Stimulated activated CD4-positive, alpha-beta T cell treated with anti-CD3 and anti-CD28 coated beads, Interleukin-4, amount 100 ng/mL, for 48 hours (primary cell): ENCODE results near the gene CTBP1.
"Not testable (repeated sequence)": the region's sequence is repeated elsewhere in the genome, so short reads cannot be mapped to it uniquely, and the experiment has no call there.

Experiments used
- DNase-seq, 2 donors: peaks; one replicate each; pipeline ENCODE4 v3.0.0-alpha.2; 2020; ENCODE audit warnings: low read depth in 2 of 2

Gene CTBP1

DNA sequence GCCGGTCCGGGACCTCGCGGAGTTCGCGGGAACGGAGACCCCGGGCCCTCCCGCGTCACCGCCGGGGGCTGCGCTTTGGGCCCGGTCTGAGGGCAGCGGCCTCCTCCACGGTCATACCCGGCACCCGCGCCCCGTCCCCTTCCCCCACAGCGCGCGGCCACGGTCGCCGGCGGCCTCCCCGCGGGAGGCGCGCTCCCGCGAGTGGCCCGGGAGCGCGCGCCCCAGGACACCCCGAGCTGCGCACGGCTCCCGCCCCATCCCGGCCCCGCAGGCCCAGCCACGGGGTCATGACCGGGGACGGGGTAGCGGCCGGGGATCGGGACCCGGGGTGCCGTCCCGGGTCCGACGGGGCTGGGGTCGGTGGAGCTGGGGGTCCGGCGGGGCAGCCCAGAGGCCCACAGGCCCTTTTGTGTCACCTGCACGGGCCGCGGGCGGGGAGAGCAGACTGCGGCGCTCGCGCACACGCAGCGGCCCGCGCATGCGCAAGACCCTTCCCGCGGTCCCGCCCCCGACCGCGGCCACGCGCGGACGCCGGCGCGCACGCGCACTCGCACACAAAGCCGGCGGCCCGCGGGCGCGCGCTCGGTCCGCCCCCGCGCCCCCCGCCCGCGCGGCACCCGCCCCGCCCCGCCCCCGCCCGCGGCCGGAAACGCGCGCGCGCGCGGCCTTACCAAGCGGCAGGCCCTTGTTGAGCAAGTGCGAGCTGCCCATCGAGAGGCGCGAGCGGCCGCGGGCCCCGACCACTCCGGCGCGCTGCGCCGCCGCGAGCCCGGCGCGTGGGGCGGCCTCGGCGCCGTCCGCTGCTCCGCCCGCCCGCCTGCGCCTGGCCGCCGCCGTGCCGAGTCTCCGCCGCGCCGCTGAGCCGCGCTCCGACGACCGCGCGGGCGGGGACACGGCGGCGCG is at the start of gene CTBP1:
TSS of gene CTBP1 (minus strand) at position 886 of the 903 bp plus-strand sequence. CDS start 7,799 bp downstream, outside the sequence.
- DNase-seq: peak; percentile 66 to 74

DNA sequence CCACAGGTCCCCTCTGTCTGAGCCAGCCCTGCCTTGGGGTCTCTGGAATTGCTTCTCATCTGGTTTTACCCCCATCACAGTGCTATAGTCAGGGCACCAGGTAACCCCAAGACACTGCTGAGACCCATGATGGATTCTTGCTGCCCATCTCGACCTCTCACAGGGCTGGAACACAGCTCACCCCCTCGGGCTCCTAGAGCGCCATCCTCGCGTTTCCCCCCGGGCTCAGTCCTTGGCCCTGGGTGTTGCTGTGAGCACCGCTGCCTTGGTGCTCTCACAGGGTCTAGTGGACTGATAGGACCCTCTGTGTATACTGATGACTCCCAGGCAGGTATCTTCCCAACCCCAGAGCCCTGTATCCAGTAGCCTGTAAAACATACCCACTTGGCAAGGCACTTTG is 49.5 kb upstream of the CTBP1 start:
- no peak for DNase-seq

DNA sequence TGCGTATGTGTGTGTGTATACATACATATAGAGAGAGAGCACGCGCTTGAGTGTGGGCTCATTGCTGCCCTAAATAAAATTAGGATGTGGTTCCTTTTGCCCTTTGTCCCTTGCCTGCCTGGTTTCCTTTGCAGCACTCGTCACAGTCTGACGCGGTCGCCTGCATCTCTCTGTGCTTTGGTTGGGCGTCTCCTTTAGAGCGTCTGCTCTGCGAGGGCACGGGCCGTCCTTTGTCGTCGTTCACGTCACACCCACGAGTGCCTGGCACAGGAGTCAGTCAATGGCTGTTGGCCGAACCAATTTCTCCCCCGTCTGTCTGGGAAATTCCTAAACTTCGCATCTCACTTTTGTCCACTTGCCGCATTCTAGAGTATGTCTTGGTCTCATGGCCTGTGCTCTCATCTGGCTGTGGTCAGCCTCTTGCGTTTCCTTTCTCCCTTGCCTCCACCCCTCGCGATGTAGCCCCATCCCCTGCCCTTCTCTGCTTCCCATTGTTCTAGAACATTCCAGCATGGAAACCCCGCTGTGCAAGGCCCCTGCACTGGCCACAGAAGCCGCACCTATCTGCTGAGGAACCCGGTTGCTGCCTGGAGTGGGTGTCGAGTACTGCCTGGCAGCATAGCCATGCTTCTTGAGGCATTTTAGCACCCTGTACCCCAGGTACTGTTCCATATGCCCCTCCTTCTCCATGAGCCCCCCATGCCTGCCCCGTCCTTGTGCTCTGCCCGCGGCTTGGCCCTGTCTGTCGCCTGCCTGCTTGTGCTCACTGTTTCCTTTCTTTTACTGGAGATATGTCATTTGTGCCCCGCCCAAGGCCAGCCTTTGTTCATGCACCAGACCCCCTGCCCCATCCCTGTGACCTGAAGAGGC is 48.8 kb upstream of the CTBP1 start:
- DNase-seq: no peak

DNA sequence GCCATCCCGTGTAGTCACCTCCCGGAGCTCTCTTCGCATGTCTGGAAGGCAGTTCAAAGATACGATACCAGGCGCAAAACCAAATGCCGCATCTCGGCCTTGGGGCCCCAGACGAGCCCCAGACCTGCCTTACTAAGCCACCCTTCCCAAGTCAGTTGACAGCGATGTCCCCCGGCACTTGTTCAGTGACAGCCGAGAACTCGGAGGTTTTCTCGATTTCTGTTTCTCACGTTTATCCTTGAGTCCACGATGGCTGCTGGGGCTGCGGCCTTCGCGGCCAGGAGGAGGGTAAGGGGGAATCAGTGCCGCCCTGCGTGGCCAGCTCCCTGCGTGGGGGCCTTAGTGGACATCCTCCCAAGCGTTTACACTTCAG is 48.1 kb upstream of the CTBP1 start:
- no peak for DNase-seq

DNA sequence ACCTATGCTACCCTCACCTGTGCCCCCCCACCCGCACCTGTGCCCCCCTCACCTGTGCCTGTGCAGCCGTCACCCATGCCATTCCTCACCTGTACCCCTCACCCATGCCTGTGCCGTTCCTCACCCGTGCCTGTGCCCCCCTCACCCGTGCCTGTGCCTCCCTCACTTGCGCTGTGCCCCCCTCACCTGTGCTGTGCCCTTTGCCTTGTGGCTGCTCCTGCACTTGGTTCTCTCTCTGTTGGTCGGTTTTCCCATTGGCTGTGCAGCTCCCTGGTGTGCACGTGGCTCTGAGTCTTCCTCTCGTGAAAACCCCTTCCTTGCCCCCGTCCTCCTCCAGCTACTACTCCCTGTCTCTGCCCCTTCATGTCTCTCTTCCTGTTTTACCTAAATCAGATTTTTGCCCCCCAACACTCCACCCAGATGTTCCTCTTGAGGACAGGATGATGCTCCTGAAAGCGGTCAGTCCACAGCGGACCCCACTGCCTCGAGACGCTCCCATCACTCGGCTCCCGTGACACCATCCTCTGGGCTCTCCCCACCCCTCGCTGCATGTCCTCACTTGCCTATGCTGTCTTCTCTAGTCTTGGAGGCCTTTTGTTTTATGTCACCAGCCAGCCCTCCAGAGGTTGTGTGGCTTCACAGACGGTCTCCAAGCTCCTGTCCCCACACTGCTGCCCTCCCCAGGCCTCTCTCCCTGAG is 47.5 kb upstream of the CTBP1 start:
- no peak for DNase-seq

DNA sequence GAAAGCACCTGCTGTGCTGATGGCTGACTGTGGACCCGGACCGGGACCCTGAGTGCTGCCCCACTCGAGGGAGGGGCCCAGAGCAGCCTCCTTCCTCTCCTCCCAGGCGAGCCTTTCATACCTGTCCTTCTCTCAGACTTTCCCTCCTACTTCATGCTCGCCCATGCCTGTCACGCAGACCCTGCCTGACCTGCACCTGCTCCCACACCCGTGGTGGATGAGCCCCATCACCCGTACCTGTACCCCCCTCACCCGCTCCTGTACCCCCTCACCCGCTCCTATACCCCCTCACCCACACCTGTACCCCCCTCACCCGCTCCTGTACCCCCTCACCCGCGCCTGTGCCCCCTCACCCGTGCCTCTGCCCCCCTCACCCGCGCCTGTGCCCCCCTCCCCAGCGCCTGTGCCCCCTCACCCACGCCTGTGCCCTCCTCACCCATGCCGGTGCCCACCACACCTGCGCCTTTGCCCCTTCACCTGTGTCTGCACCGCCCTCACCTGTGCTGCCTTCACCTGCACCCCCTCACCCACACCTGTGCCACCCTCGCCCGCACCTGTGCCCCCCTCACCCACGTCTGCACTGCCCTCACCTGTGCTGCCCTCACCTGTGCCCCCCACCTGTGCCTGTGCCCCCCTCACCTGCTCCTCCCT is 46.6 kb upstream of the CTBP1 start:
- DNase-seq: no peak

DNA sequence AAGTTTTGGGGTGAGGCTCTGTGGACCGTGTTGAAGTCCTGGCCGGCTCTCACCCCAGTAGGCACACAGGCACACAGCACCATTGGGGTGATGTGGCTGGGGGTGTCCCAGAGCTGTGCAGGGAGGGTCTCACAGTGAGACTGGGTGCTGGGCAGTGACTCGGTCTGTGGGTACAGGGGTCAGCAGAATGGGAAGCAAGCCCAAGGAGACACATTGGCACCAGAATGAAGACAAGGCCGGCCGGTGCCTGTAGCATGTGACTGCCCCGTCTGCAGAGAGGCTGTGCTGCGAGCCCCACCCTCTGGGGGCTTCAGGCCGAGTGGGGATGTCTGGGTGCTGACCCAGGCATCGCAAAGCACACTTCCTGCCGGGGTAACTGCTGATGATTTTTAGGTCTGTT is 46.0 kb upstream of the CTBP1 start:
- no peak for DNase-seq

DNA sequence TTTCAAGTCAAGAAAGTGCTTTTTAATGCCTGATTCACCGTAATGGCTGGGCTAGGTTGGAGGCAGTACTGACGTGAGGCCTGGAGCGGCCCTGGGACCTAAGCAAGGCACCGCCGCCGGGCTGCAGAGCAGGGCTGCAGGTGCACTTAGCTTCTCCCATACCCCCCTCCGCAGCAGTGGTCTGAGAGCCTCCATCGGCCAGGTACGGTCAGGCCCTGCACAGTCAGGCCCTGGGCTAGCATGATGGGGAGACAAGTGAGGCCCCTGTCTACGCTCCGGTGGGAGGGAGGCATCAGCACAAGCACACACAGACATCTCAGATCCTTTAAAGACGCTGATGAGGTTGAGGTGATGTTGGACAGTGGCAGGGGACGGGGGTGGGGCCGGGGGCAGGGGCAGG is 45.5 kb upstream of the CTBP1 start:
- no peak for DNase-seq

DNA sequence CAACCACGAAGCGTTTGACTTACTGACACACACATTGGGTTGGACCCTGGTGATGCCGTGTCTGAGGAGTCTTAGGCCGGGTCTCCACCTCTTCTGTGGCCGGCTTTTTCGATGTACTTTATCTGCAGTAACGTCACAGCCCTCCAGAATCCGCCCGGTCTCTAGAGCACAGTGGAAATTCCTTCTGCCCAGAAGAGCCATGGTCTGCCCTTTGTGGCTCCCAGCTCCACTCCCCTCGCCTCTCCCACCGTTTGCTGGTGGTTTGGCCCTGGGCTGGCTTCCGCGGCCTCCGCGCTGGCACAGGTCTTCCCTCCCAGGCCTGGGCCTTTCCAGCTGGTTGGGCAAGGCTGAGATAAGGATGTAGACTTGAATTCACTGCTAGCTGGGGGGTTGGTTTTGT is 45.1 kb upstream of the CTBP1 start:
- no peak for DNase-seq

DNA sequence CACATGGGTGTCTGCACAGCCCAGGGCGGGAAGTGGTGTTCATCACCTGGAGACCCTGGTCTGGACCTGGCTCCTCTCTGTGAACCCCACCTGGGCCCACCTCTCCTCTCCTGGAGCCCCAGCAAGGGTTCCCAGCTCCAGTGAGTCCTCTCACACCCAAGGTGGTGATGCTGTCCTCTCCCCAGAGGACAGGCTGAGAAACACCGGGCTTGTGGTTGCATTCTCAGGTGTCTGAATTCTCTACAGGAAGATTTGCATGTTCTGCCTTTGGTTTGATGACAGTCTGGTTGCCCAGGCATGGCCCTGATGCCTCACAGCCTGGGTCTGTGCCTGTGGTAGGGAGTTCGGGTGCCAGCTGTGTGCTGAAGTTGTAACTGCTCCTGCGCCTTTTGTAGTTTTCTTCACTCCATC is 44.6 kb upstream of the CTBP1 start:
- no peak for DNase-seq

DNA sequence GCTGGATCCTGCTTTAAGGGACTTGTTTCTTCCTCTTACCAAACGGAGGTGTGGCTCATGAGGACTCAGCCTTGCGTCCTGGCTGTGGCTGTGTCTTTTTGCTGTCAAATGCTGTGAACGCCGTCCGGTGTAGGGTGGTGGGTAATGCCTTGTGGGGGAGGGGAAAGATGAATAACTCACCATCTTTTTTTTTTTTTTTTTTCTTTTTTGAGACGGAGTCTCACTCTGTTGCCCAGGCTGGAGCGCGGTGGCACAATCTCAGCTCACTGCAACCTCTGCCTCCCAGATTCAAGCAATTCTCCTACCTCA is 43.7 kb upstream of the CTBP1 start:
- DNase-seq: not testable (repeated sequence)

DNA sequence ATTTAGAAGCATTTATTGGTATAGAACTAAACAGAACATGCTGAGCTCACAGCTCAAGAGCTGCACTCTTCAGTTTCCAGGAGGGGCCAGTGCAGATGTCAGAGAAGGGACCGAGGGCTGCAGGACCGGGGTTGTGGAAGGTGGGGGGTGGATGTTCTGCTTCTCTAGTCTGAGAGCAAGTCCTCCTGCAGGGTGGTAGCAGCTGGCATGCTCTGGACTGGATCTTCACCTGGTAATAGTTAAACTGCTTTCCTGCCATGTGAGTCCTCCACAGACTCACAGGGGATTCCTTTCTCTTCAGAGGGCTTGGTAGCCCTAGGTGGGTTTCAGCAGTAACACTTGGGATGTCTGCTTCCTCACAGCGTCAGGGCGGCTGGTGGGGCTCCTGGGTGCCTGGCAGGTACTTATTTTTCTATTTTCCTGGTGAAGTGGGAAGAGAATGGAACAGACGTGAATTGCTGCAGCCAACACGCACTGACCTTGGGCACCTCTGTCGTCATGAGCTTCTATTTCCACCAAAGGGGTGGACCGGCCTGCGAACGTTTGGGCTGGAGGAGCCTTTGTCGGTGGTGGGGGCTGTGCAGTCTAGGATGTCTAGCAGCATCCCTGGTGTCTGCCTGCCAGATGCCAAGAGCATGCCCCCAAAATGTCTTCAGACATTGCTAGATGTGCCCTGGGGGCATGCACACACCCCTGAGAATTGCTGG is 43.2 kb upstream of the CTBP1 start:
- no peak for DNase-seq

DNA sequence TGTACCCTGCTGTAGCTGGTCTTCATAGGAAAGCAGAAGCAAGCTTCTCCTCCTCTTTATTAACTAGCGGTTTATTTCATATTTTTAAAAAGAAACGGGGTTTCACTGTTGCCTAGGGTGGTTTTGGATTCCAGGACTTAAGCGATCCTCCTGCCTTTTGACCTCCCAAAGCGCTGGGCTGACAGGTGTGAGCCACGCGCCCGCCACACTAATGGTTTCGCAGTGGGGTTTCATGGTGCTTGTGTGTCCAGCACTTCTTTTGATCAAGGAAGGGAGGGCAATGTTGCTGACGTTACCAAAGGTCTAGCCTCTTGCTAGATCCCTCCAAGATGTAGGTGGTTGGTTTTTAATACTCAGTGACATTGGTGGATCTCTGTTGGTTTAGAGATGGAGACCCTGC is 42.2 kb upstream of the CTBP1 start:
- DNase-seq: no peak

DNA sequence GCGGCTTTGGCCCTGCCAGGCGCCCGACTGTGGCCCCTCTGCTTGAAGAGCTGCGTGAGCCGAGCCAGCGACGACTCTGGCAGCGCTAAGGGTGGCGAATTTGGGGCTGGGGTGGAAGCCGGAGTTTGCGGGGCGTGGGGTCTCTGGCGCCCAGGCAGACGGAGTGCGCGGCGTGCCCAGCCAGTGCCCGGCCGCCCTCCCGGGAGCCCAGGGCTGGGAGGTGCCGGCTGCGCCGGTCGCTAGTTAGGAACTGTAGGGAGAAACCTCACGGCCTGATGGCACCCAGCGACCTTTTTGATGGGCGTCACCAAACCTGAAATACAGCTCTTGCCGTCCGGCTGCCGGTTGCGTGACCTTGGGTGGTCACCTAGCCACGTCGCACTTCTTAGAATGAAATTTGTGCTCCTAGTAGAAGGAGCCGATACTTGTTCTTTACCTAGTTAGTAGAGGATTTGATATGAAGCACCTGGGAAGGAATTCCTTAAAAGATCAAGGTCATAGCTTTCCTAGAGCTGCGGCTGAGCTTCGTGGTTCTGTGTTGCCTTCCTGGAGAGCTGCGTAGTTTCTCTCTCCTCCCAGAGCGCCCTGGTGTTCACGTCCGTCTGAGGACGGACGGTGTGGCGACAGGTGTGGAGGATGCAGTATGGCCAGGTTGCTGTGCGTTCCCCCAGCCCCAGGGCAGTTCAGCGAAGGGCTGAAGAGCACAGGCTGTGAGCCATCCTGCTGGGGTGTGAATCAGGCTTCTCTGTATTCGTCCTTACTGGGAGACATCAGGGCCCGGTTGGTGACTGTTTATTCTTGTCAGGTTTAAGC is 41.4 kb upstream of the CTBP1 start:
- no peak for DNase-seq

DNA sequence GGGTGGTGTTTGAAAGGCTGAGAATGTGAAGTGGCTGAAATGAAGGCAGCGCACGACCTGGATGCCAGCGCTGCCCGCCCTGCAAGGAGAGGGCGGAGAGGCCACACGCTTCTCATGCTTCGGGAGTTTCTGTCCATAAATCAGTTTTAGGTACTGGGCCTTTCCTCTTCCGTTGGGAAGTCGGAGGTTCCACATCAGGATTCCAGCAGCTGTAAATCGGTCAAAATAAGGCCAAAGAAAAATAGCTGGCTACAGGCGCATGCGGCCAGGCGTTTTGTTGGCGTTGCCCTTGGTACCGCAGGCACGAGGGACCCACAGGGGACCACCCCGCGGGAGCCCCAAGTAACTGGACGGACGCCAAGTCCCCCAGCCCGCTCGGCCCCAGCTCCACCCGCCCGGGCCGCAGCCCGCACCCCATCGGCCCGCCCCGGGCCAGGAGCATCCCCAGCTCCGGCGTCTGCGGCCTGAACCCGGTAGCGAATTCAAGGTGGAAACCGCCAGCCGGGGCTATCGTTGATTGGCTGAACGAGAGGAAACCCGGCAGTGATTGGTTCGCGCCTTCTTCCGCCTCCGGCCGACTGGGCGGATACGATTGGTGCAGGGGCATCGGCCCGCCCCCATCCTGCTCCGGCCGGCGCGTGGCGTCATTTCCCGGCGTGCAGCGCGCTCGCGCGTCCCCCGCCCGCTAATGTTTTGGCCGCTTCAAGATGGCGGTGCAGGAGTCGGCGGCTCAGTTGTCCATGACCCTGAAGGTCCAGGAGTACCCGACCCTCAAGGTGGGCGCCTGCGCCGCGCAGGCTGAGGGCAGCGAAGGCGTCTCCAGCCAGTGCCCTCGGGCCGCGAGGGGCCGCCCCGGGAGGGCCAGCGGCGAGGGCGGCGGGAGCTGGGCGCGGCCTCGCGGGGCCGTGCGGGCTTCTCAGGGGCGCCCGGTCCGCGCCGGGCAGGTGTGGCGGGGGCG is 40.6 kb upstream of the CTBP1 start, which contains the start of gene MAEA:
TSS of gene MAEA (plus strand) at position 685 of the 958 bp plus-strand sequence. CDS start at position 708, 23 bp downstream.
- DNase-seq: peak; percentile 97

DNA sequence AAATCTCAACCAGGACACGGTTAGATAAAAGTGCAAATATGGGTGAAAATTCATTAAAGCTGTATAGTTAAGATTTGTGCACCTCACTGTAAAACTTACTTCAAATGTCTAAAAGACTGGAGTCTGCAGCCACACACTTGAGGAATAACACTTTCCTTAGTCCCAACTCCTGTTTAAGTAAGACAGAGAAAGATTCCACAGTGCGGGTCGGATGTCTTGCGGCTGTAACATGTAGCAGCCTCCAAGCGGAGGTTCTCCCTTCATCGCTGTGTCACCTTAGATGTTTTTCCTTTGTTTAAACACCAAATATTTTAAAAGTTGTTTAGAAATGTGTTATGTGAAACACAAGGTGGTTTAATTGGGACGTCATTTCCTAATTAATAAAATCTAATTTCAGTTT is 39.9 kb upstream of the CTBP1 start:
- no peak for DNase-seq

DNA sequence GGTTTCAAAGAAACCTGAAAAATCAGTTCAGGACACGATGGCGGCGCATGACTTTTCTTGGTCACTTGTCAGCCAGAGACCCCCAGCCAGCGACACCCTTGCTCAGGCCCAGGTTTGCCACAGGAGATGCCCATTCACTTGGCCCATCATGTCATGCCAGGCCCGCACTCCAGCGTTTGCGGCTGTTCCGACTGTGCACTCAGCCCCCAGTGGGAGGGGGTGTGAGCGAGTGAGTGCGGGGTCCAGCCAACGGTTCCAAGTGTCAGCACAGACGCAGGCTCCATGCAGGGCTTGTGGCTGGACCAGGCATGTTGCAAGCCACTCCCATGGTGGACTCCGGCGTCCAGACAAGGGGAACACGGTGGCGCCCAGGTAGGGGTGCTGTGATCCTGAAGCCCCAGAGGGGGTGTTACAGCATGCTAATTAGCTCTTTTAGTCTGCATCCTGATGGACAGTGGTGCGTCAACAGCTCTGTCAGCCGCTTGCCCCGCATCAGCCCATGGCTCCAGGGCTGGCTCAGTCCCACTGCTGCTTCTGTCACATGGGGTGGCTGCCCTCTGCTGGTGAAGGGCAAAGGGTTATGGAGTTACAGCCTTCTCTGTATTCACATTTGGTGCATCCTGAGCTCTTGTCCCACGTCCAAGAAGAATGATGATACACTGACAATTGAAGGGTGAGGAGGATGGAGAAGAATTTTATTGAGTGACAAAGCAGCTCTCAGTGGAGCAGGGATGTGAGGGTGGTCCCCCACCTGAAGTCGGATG is 37.0 kb upstream of the CTBP1 start:
- DNase-seq: peak in 1 of 2 donors; percentile 51

DNA sequence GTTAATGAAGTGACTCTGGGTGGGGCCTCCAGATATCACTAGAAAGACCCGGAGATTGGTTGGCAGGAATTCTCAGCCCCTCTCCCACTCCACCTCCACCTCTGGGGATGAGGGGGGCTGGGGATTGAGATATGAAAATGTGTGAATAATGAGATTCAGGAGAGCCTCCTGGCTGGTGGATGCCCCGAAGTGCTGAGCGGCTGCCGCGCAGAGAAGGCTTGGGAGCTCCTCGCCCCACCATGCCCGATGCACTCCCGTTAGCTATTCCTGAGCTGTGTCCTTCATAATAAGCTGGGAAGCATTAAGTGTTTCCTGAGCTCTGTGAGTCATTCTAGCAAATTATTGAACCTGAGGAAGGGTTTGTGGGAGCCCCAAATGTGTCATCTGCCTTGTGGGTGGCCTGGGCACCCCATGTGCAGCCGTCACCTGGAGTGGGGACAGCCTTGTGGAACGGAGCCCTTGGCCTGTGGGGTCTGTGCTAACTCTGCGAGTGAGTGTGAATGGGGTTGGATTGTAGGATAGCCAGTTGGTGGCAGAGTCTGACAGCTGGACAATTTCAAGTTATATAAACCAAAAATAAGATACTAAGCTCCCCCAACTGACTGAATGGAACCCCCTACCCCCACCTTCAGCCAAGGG is 36.3 kb upstream of the CTBP1 start:
- no peak for DNase-seq
